ENCODE measurements around the gene PRICKLE2.

The PRICKLE2 gene

DNA sequence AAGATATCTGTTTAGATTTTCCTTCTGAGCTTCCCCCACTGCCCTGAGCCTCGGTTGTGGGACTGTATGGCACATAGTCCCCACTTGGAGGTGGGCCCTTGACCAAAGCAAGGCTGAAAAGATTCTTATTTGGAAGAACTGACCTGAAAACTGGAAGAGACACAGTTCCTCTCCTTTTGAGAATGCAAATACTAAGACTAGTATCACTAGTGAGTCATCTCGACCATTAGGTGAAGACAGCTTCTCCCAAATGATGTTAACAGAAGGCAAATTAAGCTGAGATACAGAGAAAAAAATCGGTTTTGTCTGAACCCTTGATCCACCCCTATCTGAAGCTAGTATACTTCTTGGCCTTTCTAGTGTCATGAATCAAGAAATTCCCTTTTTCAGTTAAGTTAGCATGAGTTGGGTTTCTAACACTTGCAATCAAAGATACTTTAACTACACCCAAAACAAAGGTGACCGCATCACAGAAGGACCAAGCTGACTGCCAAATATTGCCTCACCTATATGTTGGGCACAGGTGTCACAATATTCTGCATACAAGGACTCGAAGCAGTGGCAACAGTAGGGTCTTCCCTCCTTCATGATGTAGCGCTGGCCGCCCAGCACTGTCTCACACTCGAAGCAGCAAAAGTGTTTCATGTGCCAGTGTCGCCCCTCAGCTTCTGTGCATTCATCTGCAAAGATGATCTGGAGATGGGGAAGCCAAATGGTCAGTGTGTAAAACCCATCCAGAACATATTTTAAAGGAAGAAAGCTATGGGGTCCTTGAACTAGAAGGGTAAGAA, 72.4 kb downstream of the PRICKLE2 start:
- DNase-seq: no peak

DNA sequence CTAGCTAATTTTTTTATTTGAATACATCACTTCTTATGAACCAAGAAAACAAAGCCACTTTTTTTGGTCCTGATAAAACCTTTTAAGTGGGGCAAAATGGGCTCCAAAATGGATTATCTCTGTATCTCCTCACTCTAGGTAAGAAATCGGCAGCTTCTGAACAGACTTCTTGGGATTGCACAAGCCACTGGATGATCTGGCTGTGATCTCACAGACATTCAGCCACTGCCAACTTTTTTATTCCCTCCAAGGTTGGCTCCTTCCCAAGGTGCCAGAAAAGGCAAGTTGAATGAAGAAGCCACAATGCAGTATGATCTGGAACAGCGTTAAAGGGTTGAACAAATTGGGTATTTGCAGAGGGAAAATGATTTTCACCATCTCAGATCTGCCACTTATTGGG, 73.2 kb downstream of the PRICKLE2 start:
- DNase-seq: no peak

DNA sequence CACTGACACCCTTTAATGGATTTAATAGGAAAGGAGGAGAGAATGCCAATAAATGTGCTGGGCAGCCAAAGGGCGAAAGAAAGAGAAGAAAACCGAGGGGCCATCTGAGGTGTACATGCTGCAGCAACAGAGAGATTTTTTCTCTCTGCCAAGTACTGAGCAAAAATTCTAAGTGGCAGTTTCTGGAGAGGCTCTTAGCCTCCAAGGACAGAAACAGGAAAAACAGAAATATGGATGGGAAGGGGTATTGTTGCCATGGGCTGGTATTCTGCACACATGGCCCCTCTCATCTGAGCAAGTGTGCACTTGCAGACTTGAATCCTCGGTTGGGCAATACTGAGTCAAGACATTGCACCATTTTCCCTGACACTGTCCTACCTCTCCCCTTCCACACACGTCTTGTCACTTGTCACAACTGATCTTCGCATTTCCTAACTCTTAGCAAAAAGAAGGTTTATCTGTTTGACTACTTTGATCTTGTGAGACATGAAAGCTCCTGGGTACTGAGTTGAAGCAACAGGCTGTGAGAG, 73.9 kb downstream of the PRICKLE2 start:
- DNase-seq: no peak

DNA sequence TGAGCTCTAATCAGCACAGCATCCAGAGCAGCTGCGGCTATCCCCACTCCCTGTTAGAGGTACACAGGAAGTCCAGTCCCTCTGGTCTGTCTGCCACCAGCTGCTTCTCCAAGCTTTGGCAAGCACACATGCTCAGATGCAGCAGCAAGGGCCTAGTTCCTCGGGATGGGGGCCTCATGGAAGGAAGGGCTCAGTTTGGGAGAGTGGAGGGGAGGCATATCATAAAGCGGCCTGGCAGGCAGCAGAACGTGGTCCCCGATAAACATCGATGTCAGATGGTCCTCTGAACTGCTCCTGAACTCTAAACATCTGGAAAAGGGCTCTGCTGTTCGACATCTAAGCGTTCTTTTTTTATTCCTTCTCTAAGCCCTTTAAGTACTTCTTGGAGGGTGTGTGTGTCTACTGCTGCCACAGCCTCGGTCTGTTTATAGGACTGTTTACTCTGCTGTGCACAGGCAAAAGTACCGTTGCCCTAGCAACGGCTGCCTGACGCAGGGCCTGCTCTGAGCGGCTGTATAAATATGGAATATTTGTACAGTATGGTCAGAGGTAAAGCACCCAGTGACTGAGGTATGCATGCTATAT, 74.6 kb downstream of the PRICKLE2 start:
- peak; percentile 92 for DNase-seq

DNA sequence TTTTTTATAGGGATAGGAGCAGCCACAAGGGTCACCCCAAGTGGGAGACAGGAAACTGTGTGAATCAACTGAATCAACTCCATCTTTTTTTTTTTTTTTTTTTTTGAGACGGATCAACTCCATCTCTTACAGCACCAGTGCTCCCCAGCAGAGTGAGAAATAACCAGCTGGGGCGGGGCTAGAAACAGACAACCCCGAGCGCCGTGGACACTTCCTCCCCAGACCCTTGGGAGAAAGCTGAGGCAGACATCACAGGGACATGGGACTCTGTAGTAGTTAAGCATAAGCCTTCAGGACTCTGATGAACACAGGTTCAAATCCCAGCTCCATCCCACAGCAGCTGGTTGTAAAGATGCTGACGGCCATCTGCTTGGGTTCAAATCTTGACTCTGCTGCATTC, 75.4 kb downstream of the PRICKLE2 start:
- no peak for DNase-seq

DNA sequence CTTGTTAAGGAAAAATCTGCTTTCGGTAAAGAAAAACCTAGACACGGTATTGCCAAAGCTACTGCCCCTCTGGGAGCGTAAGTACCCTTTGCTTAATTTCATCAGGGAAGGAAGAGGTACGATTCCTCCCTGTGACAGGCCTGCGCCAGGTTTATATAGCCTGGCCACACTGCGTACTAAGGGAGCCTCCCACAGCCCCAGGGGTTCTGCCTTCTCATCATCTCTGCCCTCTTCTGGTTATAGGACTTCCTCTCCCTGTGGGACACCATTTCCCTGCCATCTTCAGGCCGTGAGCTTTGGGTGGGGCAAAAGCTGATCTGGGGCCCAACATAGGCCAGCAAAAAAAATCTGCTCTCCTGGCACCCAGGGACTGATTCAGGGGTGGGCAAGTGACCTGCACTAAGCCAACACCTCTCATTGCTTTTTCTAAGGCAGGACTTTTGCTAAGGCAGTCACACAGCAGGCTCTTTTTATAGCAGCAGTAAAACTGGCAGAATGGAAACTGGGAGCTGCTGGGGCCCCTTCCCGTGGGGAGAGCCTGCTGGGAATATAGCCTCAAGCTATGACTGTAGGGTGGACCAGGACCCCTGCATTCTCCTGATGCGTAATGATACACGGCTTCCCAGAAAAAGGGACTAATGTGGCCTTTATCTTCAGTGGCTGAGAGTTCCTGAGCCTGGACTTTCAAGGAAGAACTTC, 76.2 kb downstream of the PRICKLE2 start:
- DNase-seq: no peak

DNA sequence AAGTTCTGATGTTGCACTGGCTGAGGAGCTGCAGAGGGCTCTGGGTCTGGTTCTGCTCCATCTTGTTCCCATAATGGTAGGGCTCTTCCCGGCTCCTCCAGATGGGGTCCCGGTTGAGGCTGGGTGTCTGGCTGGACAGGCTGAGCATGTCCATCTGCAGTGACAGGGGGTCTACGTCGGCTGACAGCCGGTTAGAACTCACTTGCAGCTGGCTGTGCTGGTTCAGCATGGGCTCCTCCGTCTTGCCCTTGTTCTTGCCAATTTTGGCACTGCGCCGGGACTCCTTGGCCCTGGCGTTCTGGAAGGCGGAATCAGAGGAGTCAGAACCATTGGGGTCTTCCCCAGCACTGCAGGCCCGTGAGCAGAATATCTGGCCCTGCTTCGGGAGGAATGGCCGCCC, 78.1 kb downstream of the PRICKLE2 start:
- DNase-seq: no peak

DNA sequence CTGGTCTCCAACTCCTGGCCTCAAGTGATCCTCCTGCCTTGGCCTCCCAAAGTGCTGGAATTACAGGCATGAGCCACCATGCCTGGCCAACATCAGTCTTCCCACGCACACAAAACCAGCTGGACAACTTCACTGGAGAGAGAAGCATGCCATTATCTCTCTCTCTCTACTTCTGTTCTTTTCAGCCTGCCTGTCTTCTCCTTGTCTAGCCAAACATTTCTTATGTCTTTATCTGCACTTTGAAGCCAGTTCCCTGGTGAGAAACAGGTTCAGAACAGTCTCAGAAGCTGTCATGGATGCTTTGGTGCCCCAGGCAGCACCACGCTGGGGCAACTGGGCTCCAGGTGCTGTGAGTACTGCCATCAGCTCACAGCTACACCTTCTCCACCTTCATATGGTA, 79.8 kb downstream of the PRICKLE2 start:
- DNase-seq: no peak

DNA sequence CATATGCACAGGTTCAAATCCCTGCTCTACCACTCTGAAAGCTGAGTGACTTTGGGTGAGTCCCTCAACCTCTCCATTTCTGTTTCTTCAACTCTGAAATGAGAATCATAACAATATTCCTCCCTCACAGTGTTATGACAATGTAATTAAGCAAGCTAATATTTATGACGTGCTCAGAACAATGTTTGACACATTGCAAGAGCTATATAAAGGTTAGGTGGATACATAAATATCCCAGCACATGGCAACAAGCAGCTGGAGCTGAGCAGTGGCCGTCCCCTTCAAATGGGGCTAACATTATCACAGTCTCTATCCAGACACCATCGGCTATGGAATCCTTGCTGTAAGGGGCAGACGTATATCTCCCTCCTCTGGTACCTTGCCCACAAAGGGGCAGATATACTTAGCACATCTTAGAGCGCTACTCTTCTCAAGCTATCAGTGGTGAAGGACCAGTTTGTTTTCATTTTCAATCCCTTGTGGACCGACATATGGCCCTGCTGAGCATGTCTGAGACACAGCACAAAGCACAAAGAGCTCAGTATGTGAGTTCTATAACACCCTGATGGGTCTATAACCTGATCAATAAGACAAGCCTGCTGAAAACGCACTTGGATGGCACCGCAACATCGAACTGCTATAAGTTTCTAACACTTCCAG, 80.9 kb downstream of the PRICKLE2 start:
- DNase-seq: no peak

DNA sequence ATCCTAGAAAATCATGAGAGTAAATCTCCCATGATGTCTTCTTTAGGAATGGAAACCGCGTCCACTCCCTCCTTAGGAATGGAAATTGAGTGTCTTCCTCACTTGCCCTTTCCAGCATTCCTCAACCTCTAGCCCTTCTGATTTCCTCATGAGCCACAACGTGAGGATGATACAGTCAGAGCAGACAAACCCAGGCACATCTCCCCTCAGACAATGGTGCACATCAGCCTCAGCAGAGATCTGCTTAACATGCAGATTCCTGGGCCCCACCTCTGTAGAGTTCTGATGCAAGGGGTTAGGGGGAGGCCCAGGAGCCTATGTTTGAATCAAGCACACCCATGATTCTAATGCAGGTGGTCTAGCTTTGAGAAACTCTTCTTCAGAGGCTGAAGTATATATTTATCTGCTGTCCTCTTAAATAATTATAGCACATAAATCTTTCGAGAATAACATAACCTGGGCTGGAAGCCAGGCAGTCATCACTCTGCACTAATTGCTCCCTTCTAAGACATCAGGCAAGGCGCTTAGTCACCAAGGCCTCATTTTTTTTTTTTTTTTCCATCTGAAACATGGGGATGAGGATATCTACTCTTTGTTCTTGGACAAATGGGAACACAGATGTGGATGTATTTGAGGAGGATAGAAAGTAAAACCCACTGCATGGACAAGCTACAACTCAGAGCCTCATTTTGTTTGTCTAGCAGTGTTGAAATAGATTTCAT, 81.7 kb downstream of the PRICKLE2 start:
- DNase-seq: no peak

DNA sequence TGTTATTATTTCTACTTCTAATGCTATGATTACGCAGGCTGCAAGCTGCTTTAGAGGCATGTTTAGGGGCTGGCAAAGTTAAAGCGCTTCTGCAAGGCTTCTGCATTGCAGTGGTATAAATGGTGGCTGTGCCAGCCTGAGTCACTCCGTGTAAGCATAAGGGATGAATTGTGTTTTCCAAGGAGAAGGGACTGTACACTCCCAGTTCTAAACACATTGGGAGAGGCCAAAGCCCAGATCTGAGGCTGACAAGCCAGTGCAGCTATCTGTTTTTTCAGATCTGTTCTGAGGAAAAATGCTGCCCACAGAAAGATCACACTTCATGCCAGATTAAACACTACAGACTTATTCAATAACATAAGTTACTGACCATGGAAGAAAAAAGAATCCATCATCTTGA, 83.8 kb downstream of the PRICKLE2 start:
- no peak for DNase-seq

DNA sequence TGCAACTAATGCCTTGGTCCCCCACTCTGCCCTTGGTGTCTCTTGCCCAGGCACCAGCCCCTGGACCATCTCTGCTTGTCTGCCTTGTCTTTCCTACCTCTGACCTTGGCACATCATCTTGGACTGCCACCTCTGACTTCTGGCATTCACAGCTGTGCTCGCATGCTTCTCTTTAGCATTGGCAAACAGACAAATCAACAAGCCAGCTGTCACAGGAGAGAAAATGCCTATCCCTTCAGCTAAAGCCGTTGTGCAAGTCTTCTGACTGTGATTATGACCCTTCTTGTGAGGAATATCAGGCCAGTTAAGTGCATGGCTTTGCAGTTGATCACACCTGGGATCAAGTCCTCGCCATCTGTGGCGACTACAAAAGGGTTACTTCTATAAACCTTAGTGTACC, 84.6 kb downstream of the PRICKLE2 start:
- DNase-seq: no peak

DNA sequence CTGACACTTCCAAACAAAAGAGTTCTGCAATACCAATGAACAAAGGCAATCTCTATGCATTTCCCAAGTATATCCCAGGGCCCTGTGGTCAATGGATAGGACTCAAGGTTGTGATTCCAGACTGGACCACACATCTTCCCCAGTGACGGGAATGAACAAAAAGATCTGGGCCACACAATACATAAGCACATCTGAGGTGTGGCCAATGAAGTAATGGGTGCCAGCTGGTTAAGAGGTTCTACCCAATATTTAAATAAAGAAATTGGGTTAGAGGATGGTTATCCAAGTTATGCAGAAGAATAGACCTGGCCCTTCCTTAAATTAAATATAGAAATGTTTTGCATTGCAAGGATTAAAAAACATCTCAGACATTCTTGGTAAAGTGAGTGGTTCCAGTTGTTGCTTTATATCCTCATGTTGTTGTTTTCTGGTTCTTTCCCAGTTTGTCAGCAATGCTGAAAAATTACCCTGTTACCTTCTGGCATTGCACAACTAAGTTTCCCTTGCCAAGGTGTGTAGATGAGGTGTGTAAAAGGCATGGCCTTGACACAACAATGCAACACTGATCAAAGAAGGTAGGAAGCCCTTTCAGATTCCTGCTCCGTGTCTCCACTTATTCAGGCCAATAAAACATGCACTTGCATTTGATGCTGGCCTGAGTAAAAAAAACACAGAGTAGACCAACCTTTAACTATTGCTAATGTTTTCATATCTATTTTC, 86.5 kb downstream of the PRICKLE2 start:
- DNase-seq: no peak

DNA sequence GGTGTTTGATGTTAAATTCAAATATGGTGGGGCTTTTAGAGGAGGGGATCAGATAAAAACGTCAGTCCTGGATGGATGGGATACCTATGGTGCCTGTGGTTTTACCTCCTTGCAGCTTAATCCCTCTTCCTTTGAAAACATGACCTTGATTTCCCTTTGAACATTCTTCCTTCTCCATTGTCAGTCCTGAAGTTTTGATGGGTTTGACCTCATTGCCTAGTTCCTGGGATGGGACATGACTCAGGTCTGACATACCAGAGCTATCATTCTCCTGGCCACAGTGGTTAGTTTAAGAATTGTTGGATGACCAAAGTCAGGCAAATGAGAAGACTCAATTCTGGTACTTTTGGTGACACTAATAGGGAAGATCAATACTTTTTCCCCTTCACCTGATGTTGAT, 87.2 kb downstream of the PRICKLE2 start:
- DNase-seq: no peak

DNA sequence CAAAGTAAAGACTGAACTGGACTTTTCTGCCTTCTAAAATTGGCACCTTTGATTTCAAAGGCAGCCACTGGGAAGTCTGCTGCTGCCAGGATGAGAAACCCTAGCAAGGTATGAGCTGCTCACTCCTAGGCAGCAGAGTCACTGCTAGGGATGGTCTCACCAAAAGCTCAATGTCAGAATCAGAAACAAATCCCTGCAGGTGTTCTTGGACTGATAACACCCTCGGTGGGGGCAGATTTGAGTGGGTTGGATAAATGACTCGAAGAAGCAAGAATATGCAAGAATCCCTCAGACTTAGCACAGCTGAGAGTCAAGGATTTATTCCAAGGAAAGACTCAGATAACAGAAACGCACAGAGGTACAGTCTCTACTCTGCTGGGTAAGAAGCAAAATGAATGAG, 90.4 kb downstream of the PRICKLE2 start:
- DNase-seq: no peak

DNA sequence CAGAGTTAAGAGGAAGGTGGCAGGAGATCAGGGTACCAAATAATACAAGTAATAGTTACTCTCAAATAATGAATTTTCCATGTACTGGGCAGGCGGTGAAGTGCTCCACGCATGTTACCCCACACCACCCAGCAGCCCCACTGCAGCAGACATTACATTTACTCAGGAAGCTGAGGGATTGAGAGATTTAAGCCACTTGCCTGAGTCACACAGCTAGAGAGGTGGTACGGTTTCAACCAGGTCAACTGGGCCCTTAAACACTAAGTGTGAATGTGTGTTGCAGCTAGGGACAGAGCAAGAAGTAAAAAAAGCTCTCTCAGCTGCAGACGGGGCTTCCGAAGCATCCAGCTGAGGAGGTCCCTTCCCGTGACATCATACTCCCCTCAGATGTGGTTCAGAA, 91.3 kb downstream of the PRICKLE2 start:
- no peak for DNase-seq

DNA sequence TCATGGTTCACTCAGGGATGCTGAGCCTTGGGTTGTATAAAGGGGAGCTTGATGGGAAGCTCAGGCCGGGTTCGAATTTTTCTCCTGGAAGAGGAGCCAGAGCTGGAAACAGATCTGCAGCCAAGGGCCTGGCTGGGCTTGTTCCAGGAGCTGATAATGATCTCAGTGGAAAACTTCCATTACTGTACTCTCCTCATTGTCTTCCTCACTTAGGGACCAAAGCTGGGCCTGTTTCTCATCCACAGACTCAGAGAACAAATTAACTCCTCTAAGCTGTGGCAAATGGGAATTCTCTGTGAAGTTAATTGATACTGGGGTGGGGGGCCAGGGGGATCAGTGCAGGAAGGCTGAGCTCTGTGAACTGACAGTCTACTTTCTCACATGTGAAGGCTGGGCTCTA, 92.0 kb downstream of the PRICKLE2 start:
- DNase-seq: no peak

DNA sequence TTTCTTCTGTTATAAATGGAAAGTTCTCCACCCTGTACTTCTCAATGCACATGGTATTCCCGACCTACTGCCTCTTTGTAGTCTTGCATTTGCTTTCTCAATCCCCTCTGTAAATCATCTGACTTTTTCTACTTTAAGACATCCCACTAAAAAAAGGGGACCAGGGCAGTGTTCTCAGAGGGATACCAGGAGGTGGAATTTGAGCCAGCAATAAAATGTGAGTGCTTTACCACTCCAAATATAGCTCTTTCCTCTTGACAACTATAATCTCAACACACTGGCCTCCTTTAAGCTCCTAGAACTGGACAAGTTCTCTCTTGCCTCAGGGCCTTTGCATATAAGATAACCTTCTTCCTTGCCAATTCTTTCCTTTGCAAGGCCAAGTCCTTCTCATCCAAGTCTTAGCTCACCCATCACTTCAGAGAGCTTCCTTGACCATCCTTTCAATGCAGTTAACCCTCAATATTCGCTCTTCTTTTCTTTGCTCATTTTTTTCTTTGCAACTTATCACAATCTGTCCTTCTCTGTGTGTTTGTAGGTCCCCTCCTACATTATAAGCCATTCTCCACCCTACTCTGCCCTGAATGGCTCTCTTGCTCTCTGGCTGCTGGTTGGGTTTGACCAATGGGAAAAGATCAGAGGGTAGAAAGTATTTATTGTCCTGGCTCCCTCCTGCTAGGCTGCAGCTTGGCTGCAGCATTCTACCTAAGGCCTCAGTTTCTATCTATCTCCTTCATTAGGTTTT, 93.4 kb downstream of the PRICKLE2 start:
- DNase-seq: no peak

DNA sequence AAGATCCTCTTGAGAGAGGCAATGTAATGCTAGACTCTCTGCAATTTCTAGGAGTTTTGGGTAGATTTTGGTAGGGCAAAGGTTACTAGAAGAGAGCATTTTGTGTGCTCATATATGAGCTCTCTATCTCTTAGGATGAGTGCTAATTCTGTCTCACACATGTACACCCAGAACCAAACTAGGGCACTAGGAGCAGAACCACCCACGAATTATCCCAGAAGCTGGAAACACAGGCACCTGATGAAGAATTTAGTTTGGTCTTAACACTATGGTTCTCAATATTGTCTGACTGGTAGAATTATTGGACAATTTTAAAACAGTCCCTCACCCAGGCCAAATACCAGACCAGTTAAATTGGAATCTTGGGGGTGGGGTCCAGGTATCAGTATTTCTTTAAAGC, 94.8 kb downstream of the PRICKLE2 start:
- no peak for DNase-seq

DNA sequence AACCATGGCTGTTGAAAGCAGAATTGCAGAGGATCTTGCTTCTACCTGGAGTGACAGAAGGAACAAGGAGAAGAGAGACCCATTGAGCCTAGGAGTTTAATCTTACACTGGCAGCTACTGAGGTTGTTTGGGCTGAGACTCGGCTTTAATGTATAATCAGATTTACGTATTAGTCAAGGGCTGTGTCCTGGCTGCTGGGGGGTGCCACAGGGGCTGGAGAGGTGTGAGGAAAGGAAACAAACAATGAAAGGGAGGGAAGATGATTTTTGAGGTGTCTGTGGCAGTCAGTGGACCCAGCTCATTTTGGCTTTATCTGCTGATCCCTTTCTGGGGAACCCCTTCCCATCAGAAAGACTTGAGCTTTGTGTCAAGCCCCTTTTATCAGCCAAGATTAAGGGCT, 95.7 kb downstream of the PRICKLE2 start:
- DNase-seq: no peak

DNA sequence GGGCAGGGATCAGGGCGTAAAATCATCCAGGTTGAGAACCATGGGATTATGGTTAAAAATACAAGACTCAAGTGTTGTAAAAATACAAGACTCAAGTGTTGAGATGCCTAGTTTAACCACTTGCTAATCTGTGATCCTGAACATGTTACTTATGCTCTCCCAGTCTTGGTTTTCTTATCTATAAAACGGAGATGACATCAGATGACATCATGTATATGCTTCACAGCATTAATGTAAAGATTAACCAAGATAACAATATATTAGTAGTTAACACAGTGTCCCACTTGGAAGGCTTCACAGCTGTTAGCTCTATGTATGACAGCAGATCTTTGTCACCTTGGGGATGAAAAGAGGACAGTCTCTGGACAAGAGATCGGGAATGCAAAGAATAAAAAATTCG, 96.2 kb downstream of the PRICKLE2 start:
- no peak for DNase-seq

Data from left hindlimb (tissue), 1 donor.